Middle frontal gyrus (tissue), 1 donor: ENCODE data around the gene RAB1A.

Experiments used
- DNase-seq: peaks from one replicate; pipeline ENCODE4 v3.0.0-alpha.2; 2015; ENCODE audit warnings: low spot score; ENCODE audit errors: extremely low spot score

RAB1A gene

GRCh38 chr2:65093211-65093610 lies 36.7 kb downstream of the RAB1A start:
- no peak for DNase-seq

DNA sequence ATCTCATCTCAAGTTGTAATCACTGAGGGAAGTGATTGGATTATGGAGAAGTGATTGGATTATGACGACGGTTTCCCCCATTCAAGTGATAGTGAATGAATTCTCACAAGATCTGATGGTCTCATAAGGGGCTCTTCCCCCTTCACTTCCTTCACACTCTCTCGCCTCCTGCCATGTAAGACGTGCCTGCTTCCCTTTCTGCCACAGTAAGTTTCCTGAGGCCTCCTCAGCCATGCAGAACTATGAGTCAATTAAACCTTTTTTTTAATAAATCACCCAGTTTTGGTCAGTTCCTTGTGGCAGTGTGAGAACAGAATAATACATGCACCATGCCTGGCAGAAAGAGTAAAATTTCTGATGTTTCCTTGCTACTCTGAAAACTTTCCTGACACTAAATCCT lies 37.1 kb downstream of the RAB1A start:
- DNase-seq = no peak

GRCh38 chr2:65085148-65085547 lies 44.8 kb downstream of the RAB1A start:
- DNase-seq = no peak

- no peak for DNase-seq
Observed at GRCh38 chr2:65081232-65081685, 48.6 kb downstream of the RAB1A start.

- DNase-seq = no peak
Observed at GRCh38 chr2:65079017-65079416, 50.9 kb downstream of the RAB1A start.

GRCh38 chr2:65077898-65078297 lies 52.0 kb downstream of the RAB1A start:
- DNase-seq = no peak

- no peak for DNase-seq
Observed at GRCh38 chr2:65076345-65076710, 53.6 kb downstream of the RAB1A start.

DNA sequence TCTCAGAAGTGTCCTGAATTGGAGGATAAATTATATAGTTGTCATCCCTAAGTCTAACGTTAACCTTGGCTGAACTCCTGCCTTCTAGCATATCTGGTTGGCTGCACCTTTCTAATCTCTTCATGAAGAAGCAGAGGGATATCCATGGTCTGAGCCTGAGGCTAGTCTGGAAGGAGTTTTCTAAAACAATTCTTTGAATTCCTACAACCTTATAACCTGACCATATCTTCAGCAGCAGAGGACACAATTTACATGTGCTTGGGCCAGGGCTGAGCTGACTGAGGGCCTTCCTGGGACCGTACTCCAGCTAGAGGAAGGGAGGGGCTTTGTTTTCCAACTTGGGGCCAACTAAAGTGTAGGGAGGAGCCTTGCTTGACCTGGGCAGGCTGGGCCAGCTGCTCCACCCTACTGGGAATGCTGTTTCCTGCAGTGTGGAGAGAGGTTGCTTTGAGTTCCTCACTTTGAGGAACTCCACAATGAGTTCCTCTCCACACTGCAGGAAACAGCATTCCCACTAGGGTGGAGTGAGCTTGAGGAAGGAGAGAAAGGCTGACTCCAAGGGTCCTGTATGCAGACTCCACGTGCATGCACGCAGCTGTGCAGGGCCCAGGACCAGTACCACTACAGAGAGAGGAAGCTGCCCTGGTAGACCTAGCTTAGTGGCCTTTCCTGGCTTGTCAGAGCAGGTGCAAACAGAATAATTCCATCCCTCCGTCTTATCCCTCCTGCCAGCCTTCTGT lies 54.1 kb downstream of the RAB1A start:
- no peak for DNase-seq

- no peak for DNase-seq
Observed at GRCh38 chr2:65075176-65075575, 54.7 kb downstream of the RAB1A start.

- DNase-seq = no peak
Observed at GRCh38 chr2:65073879-65074565, 55.9 kb downstream of the RAB1A start.

DNA sequence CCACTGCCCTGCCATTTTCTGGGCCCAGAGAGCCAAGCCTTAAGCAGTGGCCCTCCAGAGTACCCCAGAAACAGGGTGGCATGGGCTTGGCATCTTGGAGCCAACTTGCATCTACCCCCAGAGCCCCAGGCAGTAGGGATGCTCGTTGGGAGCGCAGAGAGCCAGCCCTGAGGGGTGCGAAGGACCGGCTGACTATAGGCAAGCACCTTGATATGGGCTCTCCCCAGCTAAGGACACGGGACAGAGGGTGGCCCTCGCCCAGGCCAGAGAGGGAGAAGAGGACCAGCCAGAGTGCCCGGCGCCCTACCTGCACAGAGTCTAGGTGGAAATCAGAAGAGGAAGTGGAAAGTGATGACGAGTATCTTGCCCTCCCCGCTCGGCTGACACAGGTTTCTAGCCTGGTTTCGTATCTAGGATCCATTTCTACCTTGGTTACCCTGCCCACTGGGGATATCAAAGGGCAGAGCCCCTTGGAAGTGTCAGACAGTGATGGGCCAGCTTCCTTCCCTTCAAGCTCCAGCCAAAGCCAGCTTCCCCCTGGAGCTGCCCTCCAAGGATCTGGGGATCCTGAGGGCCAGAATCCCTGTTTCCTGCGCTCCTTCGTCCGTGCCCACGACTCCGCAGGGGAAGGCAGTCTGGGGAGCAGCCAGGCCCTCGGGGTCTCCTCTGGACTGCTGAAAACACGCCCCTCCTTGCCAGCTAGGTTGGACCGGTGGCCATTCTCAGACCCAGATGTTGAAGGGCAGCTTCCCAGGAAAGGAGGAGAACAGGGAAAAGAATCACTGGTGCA lies 57.5 kb downstream of the RAB1A start:
- DNase-seq = no peak

DNA sequence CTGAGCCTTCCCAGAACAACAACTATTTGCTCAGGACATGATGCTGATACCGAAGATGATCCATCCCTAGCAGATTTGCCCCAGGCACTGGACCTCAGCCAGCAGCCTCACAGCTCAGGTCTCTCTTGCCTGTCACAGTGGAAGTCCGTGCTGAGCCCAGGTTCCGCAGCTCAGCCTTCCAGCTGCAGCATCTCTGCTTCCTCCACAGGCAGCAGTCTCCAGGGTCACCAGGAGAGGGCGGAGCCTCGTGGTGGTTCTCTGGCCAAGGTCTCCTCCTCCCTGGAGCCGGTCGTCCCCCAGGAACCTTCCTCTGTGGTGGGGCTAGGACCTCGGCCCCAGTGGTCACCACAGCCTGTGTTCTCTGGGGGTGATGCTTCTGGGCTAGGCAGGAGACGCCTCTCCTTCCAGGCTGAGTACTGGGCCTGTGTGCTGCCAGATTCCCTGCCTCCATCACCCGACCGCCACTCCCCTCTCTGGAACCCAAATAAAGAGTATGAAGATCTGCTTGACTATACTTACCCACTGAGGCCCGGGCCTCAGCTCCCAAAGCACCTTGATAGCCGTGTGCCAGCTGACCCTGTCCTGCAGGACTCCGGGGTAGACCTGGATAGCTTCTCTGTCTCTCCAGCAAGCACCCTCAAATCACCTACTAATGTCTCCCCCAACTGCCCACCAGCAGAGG lies 58.3 kb downstream of the RAB1A start:
- DNase-seq = no peak

GRCh38 chr2:65070856-65071255 lies 59.0 kb downstream of the RAB1A start:
- no peak for DNase-seq

DNA sequence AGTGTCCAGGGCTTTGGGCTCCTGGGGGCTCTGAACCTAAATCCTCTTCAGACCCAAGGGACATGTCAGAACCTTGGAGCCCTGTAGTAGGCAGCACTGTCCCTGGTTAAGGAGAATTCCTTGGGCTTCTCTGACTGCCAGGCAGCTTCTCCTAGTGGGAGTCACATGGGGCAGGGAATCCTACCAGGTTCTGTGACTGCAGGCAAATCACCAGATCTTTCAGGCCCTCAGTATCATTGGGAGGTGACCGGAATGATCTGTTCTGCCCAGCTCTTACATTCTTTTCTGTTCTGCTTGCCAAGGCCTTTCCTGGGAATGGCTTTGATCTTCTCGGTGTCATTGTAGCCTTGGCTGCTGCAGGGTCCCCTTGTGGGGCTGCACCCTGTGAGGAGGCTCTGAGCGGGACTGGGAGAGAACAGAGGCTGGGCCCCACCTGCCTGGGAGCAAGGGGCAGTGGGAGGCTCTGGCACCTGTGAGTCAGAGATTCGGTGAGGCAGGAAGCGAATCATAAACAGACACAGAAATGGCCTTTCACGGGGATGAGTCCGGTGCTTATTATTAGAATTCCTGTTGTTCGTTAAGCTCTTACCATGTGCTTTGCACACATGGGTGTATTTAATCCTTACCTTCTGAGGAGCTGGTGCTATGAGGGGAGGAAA lies 59.6 kb downstream of the RAB1A start:
- DNase-seq = no peak

GRCh38 chr2:65069439-65069824 lies 60.5 kb downstream of the RAB1A start:
- no peak for DNase-seq

GRCh38 chr2:65067806-65068553 lies 61.9 kb downstream of the RAB1A start:
- no peak for DNase-seq

- DNase-seq = peak; percentile 48
Observed at GRCh38 chr2:65064728-65065552, 65.0 kb downstream of the RAB1A start.

- DNase-seq = no peak
Observed at GRCh38 chr2:65062843-65063825, 66.8 kb downstream of the RAB1A start.
